H54 (cell line): ENCODE data around the gene IGLL5.
"Not testable (repeated sequence)": the region's sequence is repeated elsewhere in the genome, so short reads cannot be mapped to it uniquely, and the experiment has no call there.

Source experiments
- DNase-seq: peaks from one replicate; pipeline ENCODE4 v3.0.0; 2011; ENCODE audit warnings: low spot score, mixed read lengths; ENCODE audit not compliant: insufficient read length
- FAIRE-seq: peaks from 3 replicates; lab custom pipeline; 2011; peaks lifted over from hg19 to GRCh38; lab: Jason Lieb, UNC
- POLR2A ChIP-seq: IDR thresholded peaks from 2 replicates; pipeline ENCODE4 v1.6.1; 2011; ENCODE audit warnings: low read depth, mild to moderate bottlenecking, low read length

The IGLL5 gene

DNA sequence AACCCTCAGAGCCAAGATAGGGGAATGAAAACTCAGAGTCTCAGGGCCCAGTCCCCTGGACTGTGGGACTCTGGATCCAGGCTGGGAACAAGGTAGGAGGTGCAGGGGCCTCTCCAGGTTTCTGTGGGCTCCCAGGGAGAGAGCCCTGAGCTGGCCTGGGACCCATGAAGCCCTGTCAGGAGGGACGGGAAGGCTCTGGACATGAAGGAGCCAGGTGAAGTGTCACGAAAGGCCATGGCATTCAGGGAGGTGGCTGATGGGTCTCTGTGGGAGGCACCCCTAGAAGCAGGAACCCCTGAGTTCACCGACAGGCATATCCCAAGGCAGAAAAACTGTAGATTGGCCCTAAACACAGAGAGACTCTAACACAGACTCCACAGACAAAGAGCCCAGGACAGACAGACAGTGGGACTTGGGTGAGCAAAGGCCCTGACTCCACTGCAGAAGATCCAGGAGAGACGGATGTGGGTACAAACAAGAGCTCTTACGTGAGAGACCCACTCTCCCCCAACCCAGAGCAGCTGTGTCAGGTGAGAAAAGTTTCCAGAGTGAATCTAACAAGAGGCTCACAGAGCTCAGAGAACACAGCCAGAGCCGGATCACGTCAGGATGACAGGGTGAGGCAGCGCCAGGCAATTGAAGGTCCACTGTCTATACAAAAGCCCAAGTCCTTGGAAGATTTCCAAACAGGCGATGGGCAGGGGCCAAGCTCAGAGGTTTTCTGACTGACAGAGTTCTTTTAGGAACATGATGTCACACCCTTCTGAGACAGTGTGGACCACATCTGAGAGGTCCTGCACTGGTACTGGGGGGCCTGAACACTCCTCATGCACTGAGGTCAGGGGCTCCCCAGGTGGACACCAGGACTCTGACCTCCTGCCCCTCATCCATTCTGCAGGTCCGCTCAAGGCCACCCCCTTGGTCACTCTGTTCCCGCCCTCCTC is 27.4 kb downstream of the IGLL5 start:
- TF ChIP-seq POLR2A, result no peak
- no peak for DNase-seq
- no peak for FAIRE-seq

DNA sequence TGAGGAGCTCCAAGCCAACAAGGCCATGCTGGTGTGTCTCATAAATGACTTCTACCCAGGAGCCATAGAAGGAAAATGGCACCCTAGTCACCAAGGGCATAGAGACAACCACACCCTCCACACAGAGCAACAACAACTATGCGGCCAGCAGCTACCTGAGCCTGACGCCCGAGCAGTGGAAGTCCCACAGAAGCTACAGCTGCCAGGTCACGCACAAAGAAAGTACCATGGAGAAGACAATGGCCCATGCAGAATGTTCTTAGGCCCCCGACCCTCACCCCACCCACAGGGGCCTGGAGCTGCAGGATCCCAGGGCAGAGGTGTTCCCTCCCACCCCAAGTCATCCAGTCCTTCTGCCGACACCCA is 28.0 kb downstream of the IGLL5 start:
- no peak for TF ChIP-seq POLR2A
- DNase-seq (no peak), FAIRE-seq (no peak)

DNA sequence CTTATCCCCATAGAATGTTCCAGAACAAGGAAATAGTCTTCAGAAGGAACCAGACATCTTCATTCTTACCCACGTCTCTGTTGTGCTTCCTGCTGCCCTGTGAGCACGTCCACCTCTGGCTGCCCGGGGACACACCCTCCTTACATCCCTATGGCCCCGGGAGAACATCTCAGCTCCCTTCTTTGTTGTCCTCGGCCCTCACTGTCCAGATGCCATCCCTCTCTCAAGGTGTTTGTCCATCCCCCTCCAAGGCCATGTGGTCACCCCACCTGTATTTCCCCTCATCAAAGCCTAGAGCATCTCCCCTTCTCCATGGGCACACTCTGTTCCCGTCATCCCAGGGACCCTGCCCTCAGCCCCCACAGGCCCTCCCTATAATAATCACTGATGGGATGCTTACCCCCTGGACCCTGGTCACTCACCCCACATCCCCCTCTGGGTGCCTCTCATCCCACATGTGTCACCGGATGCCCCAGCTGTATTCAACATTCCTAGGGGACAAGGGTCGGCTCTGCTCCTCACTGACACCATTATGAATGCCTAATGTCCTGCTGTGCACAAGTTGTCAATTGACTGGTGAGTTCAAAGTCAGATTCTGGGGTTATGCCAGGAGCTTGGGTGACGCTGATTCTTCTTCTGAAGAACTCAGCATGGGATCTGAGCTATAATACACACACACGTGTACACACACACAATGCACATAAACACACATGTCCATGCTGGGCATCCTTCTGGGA is 28.8 kb downstream of the IGLL5 start:
- no peak for TF ChIP-seq POLR2A
- DNase-seq (no peak), FAIRE-seq (no peak)

DNA sequence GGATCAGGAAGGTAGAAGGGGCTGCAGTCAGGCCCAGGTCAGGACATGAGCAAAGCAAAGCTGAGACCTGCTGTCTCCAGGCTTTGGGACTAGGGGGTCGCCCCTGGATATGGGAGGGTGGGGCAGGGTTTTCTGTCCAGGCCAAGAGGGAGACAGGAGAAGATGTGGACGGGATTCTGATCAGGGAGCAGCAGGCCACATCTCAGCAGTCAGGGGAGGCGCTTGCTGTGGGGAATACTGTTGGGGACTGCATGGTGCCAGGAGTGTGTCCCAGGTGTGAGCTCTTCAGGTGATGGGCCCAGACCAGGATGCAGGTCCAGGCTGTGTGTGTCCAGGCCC is 29.3 kb downstream of the IGLL5 start:
- TF ChIP-seq POLR2A, result no peak
- DNase-seq (no peak), FAIRE-seq (no peak)

DNA sequence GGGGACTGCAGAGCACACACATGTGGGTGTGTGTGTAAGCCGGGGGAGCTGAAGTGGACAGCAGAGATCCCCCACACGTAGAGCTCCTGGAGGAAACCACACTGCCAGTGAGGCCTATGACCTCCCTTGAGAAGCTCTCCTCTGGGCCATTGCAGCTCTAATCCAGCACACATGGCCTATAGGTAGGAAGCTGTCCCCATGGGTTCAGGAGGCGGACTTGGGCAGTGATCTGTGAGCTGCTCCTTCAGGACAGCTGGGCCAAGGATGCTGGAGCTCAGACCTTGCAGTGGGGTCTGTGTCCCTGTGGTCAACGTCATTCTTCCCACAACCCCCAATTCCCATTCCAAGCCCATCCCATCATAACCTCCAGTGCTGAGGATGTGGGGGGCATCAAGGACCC is 29.8 kb downstream of the IGLL5 start:
- FAIRE-seq (no peak), DNase-seq (no peak)
- TF ChIP-seq POLR2A, result no peak

DNA sequence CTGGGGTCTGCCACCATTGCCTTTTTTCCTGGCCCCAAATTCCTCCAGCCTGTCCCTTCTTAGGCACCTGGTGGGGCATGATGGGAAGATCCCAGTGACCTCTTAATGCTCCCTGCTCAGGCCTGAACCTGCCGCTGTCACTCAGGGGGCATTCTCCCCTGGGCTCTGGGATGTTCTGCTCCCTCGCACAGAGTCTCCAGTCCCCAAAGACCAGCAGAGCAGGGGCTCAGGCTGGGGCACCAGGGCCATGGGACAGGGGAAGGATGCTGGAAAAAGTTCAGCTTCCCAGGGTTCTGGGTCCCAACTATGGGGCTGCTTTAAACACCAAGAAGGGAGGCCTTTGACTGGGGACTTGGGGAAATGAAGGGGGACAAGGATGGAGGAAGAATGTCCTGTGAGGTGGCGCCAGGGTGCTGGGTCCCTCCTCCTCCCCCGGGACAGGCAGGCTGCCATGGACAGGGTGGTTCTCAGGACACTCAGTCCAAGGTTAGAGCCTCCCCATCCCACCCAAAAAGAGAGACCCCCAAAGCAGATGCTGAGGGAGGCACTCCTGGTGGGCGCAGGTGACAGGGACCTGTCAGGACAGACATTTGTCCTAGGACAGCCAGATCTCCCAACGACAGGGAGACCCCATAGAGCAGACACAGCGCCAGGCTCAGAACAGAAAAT is 30.8 kb downstream of the IGLL5 start:
- no peak for TF ChIP-seq POLR2A
- FAIRE-seq, result no peak
- no peak for DNase-seq

DNA sequence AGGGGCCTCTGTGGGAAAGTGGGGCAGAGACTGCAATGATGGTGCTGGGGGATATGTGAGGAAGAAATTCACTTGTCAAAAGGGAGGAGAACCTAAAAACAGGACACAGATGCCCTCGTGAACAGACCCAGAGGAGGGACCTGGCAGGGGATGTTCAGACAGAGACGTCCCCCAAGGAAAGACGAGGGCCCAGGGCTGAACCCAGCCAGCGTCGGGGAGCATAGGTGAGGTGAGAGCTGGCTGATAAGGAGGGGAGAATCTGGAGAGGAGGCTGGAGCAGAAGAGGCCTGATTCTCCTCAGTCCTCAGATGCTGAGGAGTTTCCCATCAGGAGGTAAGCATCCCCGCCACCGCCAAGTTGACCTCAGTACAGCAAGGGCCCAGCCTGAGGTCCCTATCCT is 31.4 kb downstream of the IGLL5 start:
- TF ChIP-seq POLR2A, result no peak
- no peak for DNase-seq
- FAIRE-seq, result no peak

DNA sequence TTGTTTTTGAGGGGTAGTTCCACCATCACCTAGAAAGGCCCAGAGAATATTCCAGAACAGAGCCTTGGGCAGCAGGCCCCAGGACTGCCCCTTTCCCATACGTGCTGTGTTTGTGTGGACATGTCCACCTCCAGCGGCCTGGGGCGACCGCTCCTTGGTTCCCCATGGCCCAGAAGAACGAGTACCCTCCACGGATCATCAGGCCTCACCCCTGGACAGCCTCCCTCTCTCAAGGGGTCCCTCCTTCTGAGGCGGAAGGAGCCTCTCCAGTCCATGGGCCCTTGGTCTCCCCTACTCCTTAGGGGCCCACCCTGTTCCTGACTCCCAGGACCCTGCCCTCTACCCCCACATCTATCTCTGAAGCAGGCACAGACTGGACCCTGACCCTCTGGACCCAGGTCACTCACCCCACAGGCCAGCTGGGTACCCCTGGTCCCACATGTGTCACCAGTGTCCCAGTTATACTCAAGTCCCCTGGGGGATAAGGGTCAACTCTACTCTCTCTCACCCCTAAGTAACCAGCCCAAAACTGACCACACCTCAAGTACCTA is 32.6 kb downstream of the IGLL5 start:
- FAIRE-seq (no peak), DNase-seq (no peak)
- TF ChIP-seq POLR2A, result no peak

DNA sequence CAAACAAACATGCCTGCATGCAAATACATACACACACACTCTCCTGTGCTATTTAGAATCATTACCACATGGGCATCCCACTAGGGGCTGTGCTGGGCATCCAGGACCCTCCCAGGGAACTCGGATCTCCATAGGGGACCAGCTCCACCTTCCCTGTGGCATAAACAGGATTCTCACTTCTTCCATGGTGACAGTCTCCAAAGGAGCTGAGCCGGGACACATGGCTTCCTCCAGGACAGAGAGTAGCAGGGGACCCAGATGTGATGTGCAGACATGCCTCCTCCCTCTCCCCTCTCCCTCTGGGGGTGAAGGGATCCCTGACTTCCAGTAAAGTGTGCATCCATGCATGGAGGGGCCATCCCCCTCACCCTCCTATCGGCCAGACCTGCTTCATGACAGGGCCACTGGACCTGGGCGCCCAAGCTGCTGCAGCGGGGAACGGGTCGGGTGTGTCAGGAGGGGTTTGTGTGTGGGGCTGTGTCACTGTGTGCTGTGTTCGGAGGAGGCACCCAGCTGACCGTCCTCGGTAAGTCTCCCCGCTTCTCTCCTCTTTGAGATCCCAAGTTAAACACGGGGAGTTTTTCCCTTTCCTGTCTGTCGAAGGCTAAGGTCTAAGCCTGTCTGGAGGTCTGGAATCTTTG is 33.4 kb downstream of the IGLL5 start:
- DNase-seq (no peak), FAIRE-seq (no peak)
- TF ChIP-seq POLR2A, result no peak

DNA sequence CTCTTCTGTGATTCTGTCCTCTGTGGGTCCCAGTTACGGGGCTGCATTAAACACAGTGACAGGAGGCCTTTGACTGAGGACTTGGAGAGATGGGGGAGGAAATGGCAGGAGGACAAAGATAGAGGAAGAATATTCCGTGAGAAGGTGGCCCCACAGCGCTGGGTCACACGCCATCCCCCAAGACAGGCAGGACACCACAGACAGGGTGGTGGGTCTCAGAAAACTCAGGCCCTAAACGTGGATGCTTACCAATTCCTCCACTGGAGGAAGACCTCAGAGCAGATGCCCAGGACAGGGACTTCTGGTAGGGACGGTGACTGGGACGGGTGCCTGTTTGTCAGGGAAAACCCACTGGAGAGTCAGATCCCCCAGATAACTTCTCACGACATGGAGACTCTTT is 34.0 kb downstream of the IGLL5 start:
- no peak for FAIRE-seq
- TF ChIP-seq POLR2A, result no peak

DNA sequence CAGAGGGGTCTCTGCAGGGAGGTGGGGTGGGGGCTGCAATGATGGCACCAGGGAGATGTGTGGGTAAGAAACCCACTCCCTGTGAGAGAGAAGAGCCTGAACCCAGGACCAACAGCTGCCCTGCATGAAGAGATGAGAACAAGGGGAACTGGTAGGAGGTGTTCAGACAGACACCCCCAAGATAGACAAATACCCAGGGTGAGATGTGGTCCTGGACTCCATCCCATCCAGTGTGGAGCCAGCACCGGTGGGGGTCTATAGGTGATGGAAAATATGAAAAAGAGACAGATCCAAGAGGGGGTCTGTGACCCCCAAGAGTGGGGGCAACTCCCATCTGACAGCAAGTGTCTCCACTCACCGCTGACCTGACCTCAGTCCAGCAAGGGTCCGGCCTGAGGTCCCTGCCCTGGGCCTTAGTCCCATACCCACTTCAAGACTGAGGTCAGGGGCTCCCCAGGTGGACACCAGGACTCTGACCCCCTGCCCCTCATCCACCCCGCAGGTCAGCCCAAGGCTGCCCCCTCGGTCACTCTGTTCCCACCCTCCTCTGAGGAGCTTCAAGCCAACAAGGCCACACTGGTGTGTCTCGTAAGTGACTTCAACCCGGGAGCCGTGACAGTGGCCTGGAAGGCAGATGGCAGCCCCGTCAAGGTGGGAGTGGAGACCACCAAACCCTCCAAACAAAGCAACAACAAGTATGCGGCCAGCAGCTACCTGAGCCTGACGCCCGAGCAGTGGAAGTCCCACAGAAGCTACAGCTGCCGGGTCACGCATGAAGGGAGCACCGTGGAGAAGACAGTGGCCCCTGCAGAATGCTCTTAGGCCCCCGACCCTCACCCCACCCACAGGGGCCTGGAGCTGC is 34.7 kb downstream of the IGLL5 start:
- not testable (repeated sequence) for DNase-seq, FAIRE-seq

More for the DNA sequence above, 34.0 kb downstream of the IGLL5 start:
- no peak for DNase-seq

DNA sequence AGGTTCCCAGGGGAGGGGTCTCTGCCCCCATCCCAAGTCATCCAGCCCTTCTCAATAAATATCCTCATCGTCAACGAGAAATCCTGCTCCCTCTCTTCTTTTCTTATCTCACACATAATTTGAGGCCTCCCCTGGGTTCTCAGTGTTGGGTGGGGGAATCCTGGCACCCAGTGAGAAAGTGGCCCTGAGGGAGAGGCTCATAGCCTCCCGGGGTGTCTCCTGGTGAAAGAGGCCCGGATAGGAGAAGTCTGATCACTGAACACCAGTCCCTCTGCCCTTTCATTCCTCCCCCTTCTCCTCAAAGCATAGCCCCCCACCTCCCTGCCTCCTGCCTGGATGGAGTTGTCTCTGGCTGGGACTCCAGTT is 35.3 kb downstream of the IGLL5 start:
- no peak for DNase-seq
- no peak for TF ChIP-seq POLR2A
- FAIRE-seq, result no peak

DNA sequence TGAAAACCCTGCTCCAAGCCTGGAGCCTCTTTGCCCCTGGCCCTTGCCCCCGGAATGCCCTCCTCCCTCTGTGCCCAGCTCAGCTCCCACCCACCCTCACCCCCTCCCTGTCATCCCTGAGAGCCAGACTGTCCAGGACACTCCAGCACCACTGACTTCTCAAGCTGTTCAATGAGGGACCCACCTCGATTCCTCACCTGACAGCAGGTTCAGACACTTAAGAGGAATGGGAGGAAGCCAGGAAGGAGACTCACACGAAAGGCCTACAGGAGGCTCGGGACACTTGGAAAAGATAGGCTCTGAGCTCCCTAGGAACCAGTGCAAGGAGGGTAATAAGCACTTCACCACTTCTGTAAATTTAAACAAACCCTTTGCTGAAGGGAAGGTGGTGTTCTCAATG is 35.8 kb downstream of the IGLL5 start:
- no peak for FAIRE-seq
- no peak for DNase-seq
- no peak for TF ChIP-seq POLR2A
